ENCODE data around the gene SUGCT.

GRCh38 chr7:40544221-40544723 is 409.5 kb downstream of the SUGCT start:
- TF ChIP-seq CTCF (IDR thresholded peaks at IDR 0.05; ENCODE audit: low read length) (no peak), EZH2 (optimal IDR thresholded peaks at IDR 0.05; ENCODE audit: low read depth, low read length) (no peak), EZH2phosphoT487 (IDR thresholded peaks at IDR 0.05; ENCODE audit: low read length) (no peak)
